Mesenchymal stem cell (in vitro differentiated cells and primary cell): ENCODE results near the gene NPAS3.
A peak's percentile ranks its signal among the peaks of the same experiment; 100 is the strongest.

Experiments
- DNase-seq: peaks from one replicate; pipeline ENCODE4 v3.0.0-alpha.2; 2013
- H2AFZ ChIP-seq: one replicate; pipeline ENCODE4 v1.6.1; 2013; ENCODE audit warnings: low read depth, mild to moderate bottlenecking, control low read depth, inconsistent platforms, low read length, moderate library complexity
- H2AK5ac ChIP-seq: 2 replicates; pipeline ENCODE4 v1.6.1; 2013; ENCODE audit warnings: low read length, moderate library complexity, mild to moderate bottlenecking, inconsistent platforms; ENCODE audit not compliant: severe bottlenecking
- H2BK120ac ChIP-seq: one replicate; pipeline ENCODE4 v1.6.1; 2013; ENCODE audit warnings: low read depth, mild to moderate bottlenecking, inconsistent platforms, low read length, moderate library complexity
- H2BK12ac ChIP-seq, 2 experiments: one replicate each; pipeline ENCODE4 v1.6.1; 2013; ENCODE audit warnings: inconsistent platforms in 2 of 2, low read length in 2 of 2, mild to moderate bottlenecking in 2 of 2, moderate library complexity in 2 of 2, control low read depth in 1 of 2
- H2BK15ac ChIP-seq: one replicate; pipeline ENCODE4 v1.6.1; 2013; ENCODE audit warnings: mild to moderate bottlenecking, low read depth, inconsistent platforms; ENCODE audit not compliant: poor library complexity, severe bottlenecking
- H2BK5ac ChIP-seq: 2 replicates; pipeline ENCODE4 v1.6.1; 2013; ENCODE audit warnings: low read depth, mild to moderate bottlenecking, low read length, control low read depth, inconsistent platforms; ENCODE audit not compliant: poor library complexity, severe bottlenecking
- H3K14ac ChIP-seq, 2 experiments: one replicate each; pipeline ENCODE4 v1.6.1; 2013; ENCODE audit warnings: inconsistent platforms in 2 of 2, low read length in 2 of 2, control low read depth in 1 of 2, mild to moderate bottlenecking in 1 of 2, moderate library complexity in 1 of 2
- H3K18ac ChIP-seq, 2 experiments: one replicate each; pipeline ENCODE4 v1.6.1; 2013; ENCODE audit warnings: inconsistent platforms in 2 of 2, low read length in 2 of 2, control low read depth in 1 of 2, low read depth in 1 of 2, mild to moderate bottlenecking in 1 of 2
- H3K23ac ChIP-seq, 2 experiments: one replicate each; pipeline ENCODE4 v1.6.1; 2013; ENCODE audit warnings: inconsistent platforms in 2 of 2, low read length in 2 of 2, mild to moderate bottlenecking in 2 of 2, moderate library complexity in 2 of 2, control low read depth in 1 of 2
- H3K27ac ChIP-seq: 2 replicates; pipeline ENCODE4 v1.5.1; 2013; ENCODE audit warnings: mild to moderate bottlenecking, moderate library complexity, low read length, control low read depth, inconsistent platforms; ENCODE audit not compliant: poor library complexity, severe bottlenecking
- H3K27me3 ChIP-seq, 2 experiments: 2 replicates each; pipeline versions ENCODE4 v1.6.1 to v1.7.0; 2013; ENCODE audit warnings: low read length in 2 of 2, mild to moderate bottlenecking in 2 of 2, moderate library complexity in 2 of 2, control low read depth in 1 of 2, inconsistent platforms in 1 of 2; ENCODE audit not compliant: control insufficient read depth in 1 of 2, insufficient read depth in 1 of 2
- H3K36me3 ChIP-seq, 2 experiments: 2 replicates each; pipeline versions ENCODE4 v1.6.1 to v1.7.0; 2013; ENCODE audit warnings: low read length in 2 of 2, control low read depth in 1 of 2, inconsistent platforms in 1 of 2, low read depth in 1 of 2, mild to moderate bottlenecking in 1 of 2; ENCODE audit not compliant: insufficient read depth in 2 of 2, control insufficient read depth in 1 of 2
- H3K4ac ChIP-seq, 2 experiments: one replicate each; pipeline ENCODE4 v1.6.1; 2013; ENCODE audit warnings: inconsistent platforms in 2 of 2, low read length in 2 of 2, mild to moderate bottlenecking in 2 of 2, moderate library complexity in 2 of 2, control low read depth in 1 of 2, low read depth in 1 of 2
- H3K4me1 ChIP-seq: 2 replicates; pipeline ENCODE4 v1.6.1; 2013; ENCODE audit warnings: low read depth, low read length, control low read depth; ENCODE audit not compliant: control insufficient read depth, insufficient read depth
- H3K4me2 ChIP-seq: 2 replicates; pipeline ENCODE4 v1.6.1; 2013; ENCODE audit warnings: low read length, mild to moderate bottlenecking, inconsistent platforms; ENCODE audit not compliant: poor library complexity, severe bottlenecking
- H3K4me3 ChIP-seq, 2 experiments: 2 replicates each; pipeline versions ENCODE4 v1.5.1 to v1.7.0; 2013; ENCODE audit warnings: low read length in 2 of 2, mild to moderate bottlenecking in 2 of 2, control low read depth in 1 of 2, low read depth in 1 of 2; ENCODE audit not compliant: insufficient read depth in 1 of 2
- H3K79me1 ChIP-seq: replicated peaks from 2 replicates; pipeline ENCODE4 v1.6.1; 2013; ENCODE audit warnings: mild to moderate bottlenecking, control low read depth, low read length, inconsistent platforms; ENCODE audit not compliant: poor library complexity, severe bottlenecking
- H3K9ac ChIP-seq: 2 replicates; pipeline ENCODE4 v1.7.0; 2013; ENCODE audit warnings: mild to moderate bottlenecking, low read length, moderate library complexity
- H3K9me3 ChIP-seq: 2 replicates; pipeline ENCODE4 v1.7.0; 2013; ENCODE audit warnings: mild to moderate bottlenecking, low read length; ENCODE audit not compliant: control insufficient read depth
- H4K8ac ChIP-seq: one replicate; pipeline ENCODE4 v1.6.1; 2013; ENCODE audit warnings: inconsistent platforms, mild to moderate bottlenecking, low read length, moderate library complexity
- H4K91ac ChIP-seq: one replicate; pipeline ENCODE4 v1.6.1; 2013; ENCODE audit warnings: mild to moderate bottlenecking, low read length, inconsistent platforms
- WGBS: methylation state at CpG from one replicate; pipeline ENCODE4 v1.1.7; 2013; ENCODE audit warnings: mixed read lengths; 5-methylcytosine and 5-hydroxymethylcytosine counted together

Gene NPAS3

DNA sequence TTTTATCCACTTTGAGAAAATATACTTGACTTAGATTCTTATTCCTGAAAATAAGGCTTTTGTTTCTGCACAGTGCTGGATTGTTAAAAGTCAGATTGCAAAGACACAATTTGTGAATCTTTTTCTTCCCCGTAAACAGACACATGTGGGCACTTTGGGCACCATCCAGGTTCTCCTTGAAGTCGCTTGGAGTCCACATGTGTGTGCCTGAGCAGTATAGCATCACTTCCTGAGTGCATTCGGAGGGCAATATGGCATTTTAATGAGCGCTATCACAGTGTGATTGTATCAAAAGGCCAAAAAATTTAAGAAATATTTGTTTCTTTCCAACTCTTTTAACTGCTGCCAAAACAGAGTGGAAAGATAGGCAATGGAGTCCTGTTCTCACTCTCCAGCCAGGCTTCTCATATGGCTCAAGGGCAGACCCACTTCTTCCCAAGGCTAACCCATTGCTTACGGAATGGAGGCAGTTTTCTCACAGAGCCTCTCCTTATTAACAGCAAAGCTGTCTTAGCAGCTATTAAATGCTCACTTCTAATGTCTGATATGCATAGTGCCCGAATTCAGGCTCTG lies 615.1 kb downstream of the NPAS3 start:
- Histone ChIP-seq H2AK5ac (no peak overlapping the region), H4K91ac (no peak overlapping the region), H2BK12ac (no peak overlapping the region), H3K27me3 (no peaks in the 10 kb centered on the region), H3K9me3 (no peaks in the 10 kb centered on the region), H4K8ac (no peak overlapping the region), H3K9ac (no peak overlapping the region), H3K27ac (no peak overlapping the region), H3K4me2 (no peak overlapping the region), H2AFZ (no peak overlapping the region), H3K4me3 (no peak overlapping the region), H2BK15ac (no peak overlapping the region), H3K14ac (no peak overlapping the region), H3K18ac (no peak overlapping the region), H2BK5ac (no peak overlapping the region), H3K4me1 (peaks cover 8% of the 10 kb centered on the region), H2BK120ac (no peak overlapping the region), H3K79me1 (no peaks in the 10 kb centered on the region), H3K4ac (no peak overlapping the region), H3K36me3 (no peaks in the 10 kb centered on the region), H3K23ac (peak overlapping the region in 1 of 2 experiments; percentile 63)
- 88% methylated on average over 4 of the region's 6 CpGs for WGBS
- DNase-seq: no peak

DNA sequence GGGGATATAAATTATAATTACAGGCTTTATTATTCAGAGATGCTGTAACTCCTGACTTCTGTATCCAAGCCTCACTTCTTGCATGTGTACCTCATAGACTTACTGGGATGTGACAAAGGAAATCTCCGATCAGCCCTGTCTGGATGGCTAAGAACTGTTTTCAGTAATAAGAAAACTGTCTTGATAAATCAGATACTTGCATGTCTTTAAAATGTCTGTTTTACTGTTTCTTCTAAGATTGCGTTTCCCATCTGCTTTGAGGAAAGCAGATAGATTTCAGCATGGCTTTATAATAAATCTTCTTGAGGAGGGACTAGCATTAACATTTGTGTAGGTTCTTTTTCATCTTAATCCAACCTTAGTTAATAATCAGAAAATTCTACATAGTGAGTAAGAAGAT lies 616.3 kb downstream of the NPAS3 start:
- no peak overlapping the region for H2BK5ac ChIP-seq
- no peak for DNase-seq

DNA sequence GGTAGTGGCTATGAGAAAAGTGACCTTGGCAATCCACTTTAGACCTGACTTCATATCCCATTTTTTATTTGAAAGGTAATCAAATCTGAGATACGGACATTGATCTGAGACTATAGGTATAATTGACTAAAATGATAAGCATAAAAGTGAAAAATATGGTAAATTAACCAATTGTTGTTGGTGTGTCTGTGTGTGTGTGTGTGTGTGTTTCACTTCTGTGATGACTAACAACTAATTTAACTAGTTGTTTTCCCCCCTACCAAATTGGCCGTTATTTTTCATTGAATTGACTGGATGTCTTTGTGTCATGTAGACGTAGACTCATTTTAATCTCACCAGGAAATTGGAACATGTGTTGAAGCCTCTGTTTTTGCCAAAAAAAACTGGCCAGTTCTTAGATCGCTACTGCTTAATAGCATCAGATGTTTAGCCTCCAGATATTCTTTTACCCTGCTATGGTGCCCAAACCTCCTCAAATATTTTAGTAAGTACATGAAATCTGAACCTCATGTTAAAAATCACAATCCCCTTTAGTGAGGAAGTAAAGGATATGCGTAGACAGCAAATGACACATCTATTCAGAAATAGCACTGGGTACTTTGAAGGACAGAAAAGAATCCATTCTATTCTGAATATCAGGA lies 617.2 kb downstream of the NPAS3 start:
- Histone ChIP-seq H3K9ac (no peak overlapping the region), H2AK5ac (no peak overlapping the region), H4K91ac (no peak overlapping the region), H3K4ac (no peak overlapping the region), H3K18ac (no peak overlapping the region), H3K14ac (no peak overlapping the region), H3K23ac (no peak overlapping the region), H3K27me3 (no peaks in the 10 kb centered on the region), H2BK120ac (no peak overlapping the region), H3K79me1 (no peaks in the 10 kb centered on the region), H3K4me3 (no peak overlapping the region), H2BK15ac (no peak overlapping the region), H3K9me3 (no peaks in the 10 kb centered on the region), H3K27ac (no peak overlapping the region), H4K8ac (no peak overlapping the region), H2AFZ (no peak overlapping the region), H2BK12ac (no peak overlapping the region), H2BK5ac (peak overlapping the region; percentile 44), H3K4me1 (peaks cover 8% of the 10 kb centered on the region), H3K36me3 (no peaks in the 10 kb centered on the region), H3K4me2 (no peak overlapping the region)
- no peak for DNase-seq
- 100% methylated on average over 3 of the region's 5 CpGs for WGBS

More for the DNA sequence above, 616.3 kb downstream of the NPAS3 start:
- H3K4me3 ChIP-seq: no peak overlapping the region
- H3K9ac ChIP-seq: no peak overlapping the region
- H3K27ac ChIP-seq: no peak overlapping the region
- no peak overlapping the region for H2BK12ac ChIP-seq
- H2BK15ac ChIP-seq: no peak overlapping the region
- WGBS: 89% methylated on average over 2 of the region's 2 CpGs
- peaks cover 8% of the 10 kb centered on the region for H3K4me1 ChIP-seq
- H3K27me3 ChIP-seq: no peaks in the 10 kb centered on the region
- H4K8ac ChIP-seq: no peak overlapping the region
- no peak overlapping the region for H4K91ac ChIP-seq
- H3K18ac ChIP-seq: no peak overlapping the region
- no peak overlapping the region for H3K4ac ChIP-seq
- no peak overlapping the region for H2AFZ ChIP-seq
- H3K4me2 ChIP-seq: no peak overlapping the region
- no peak overlapping the region for H2BK120ac ChIP-seq
- no peaks in the 10 kb centered on the region for H3K36me3 ChIP-seq
- H3K9me3 ChIP-seq: no peaks in the 10 kb centered on the region
- no peak overlapping the region for H3K23ac ChIP-seq
- no peak overlapping the region for H3K14ac ChIP-seq
- no peaks in the 10 kb centered on the region for H3K79me1 ChIP-seq
- H2AK5ac ChIP-seq: no peak overlapping the region

DNA sequence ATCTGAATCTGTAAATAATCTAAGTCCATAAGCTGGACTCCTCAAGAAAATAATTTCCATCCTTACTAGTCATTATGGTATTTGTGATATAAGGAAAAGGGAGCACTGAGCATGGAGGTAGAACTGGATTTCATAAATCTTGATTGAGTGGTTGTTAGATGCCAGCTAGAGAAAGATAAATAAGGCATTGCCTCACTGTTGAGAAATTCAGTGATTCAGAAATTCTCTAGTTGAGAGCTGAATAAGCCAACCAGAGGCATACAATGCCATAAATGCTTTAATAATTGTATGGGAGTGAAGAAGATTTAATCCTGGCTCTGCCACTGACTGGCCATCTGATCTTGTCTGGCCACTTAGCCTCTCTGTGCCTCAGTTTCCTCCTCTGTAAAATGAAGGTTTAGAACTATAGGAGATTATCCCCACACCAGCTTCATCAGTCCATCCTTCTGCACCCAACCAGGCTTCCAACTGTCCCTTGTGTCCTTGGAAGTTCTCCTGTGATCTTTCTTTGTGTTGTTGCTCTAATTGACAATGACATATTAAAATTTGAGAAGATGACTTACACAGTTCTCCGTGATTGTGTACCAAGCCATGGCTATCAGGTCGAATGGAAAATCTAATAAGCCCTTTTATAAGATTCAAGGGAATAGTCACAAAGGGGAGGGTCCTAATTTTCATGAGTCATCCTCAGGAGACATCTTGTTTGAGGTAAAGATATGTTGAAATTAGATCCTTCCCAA lies 617.9 kb downstream of the NPAS3 start:
- H3K9me3 ChIP-seq: no peaks in the 10 kb centered on the region
- no peak overlapping the region for H2AFZ ChIP-seq
- H3K36me3 ChIP-seq: no peaks in the 10 kb centered on the region
- no peak overlapping the region for H3K9ac ChIP-seq
- H3K79me1 ChIP-seq: no peaks in the 10 kb centered on the region
- H4K91ac ChIP-seq: no peak overlapping the region
- H3K27ac ChIP-seq: no peak overlapping the region
- H2AK5ac ChIP-seq: no peak overlapping the region
- H4K8ac ChIP-seq: no peak overlapping the region
- H3K14ac ChIP-seq: no peak overlapping the region
- H3K4ac ChIP-seq: no peak overlapping the region
- peak; percentile 30 for DNase-seq
- H2BK5ac ChIP-seq: no peak overlapping the region
- H3K4me1 ChIP-seq: peaks cover 7% of the 10 kb centered on the region
- H3K4me2 ChIP-seq: no peak overlapping the region
- no peak overlapping the region for H3K4me3 ChIP-seq
- peak overlapping the region in 1 of 2 experiments; percentile 11 for H3K18ac ChIP-seq
- no peak overlapping the region for H3K23ac ChIP-seq
- no peak overlapping the region for H2BK12ac ChIP-seq
- H3K27me3 ChIP-seq: no peaks in the 10 kb centered on the region
- no peak overlapping the region for H2BK120ac ChIP-seq
- H2BK15ac ChIP-seq: no peak overlapping the region
- WGBS: 96% methylated on average over 2 of the region's 2 CpGs
